GM18505 (cell line): ENCODE results near the gene PYGO1.
A peak's percentile ranks its signal among the peaks of the same experiment; 100 is the strongest.
"Not testable (repeated sequence)": the region's sequence is repeated elsewhere in the genome, so short reads cannot be mapped to it uniquely, and the experiment has no call there.

Experiments used
- ATAC-seq: cut with Tn5 transposase; IDR thresholded peaks from one replicate; pipeline ENCODE4 v1.9.1; 2021; ENCODE audit not compliant: unreplicated experiment
- POLR2A ChIP-seq: IDR thresholded peaks from 4 replicates; pipeline ENCODE4 v1.6.1; 2011; ENCODE audit warnings: borderline replicate concordance; ENCODE audit not compliant: insufficient read depth, insufficient read length; ENCODE audit errors: extremely low read depth

Gene PYGO1

DNA sequence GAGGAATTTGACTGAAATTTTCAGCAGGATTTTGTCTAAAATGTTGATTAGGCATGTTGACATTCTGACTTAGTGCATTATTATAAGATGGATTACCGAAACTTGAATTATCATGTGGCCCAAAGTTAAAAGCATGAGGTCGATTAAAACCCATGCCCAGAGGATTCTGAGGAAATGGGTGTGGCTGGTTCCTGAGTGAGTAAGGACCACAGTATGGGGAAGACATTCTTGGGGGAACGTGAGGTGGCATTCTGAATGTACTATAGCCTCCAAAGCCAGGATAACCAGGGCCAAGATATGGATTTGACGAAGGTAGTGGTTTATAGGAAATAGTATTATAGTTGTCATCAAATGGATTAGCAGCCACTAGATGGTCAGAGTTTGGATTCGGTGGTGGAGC is 41.4 kb downstream of the PYGO1 start:
- no peak for ATAC-seq
- no peak for TF ChIP-seq POLR2A

DNA sequence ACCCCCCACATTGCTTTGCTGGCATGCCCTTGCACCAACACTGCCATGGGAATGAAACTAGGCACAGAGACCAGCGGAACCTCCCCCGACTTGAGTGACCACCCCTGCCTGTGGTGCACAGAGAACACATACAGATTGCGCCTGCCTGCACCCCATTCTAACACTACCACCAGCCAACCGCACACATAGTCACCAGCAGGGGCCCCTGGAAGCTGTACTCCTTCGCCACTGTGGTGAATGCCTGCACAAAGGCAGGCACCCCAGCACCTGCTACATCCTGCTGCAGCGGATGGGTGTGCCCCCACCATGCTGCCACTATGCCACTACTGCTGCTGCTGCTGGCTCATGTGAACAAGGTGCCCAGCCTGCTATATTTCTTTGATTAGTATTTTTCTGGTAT is 52.7 kb downstream of the PYGO1 start:
- no peak for ATAC-seq
- no peak for TF ChIP-seq POLR2A

DNA sequence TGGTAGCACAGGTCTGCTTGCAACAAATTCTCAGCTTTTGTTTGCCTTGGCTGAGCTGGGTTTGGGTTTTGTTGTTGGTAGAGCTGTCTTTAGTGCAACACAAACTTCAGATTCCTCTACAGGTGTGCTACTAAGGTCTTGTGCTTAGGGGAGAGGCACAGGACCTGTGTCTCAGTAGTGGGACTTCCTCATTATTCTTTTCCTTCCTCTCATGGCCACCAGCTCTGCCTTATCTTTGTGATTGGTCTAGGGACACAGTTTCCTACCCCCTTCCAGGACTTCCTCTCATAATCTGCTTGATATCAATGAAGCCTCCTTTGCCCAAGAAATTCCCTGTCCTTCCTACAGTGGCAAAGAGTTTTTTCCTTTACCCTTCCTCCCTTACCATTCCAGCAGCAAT is 55.2 kb downstream of the PYGO1 start:
- no peak for ATAC-seq

DNA sequence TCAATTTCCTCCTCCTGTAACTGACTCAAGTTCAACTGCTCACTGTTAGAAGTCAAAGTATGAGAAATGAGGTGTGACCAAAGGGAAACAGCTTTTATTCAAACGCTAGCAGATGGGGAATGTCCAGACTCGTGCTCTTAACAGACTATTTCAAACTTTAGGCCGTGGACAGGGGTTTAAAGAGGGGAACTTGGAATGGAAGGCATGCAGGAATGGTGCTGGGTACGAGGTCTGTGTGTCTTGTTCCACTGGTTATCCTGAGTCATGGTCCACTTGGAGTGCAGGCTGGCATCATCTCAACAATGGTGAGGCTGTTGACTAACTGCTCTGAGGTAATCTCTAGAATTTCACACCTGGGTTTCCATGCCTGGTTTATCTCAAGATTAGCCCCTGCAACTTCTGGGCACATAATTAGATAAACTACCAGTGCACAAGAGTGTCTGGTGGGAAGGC is 57.3 kb downstream of the PYGO1 start:
- TF ChIP-seq POLR2A = no peak

More for the DNA sequence above, 55.2 kb downstream of the PYGO1 start:
- no peak for TF ChIP-seq POLR2A

DNA sequence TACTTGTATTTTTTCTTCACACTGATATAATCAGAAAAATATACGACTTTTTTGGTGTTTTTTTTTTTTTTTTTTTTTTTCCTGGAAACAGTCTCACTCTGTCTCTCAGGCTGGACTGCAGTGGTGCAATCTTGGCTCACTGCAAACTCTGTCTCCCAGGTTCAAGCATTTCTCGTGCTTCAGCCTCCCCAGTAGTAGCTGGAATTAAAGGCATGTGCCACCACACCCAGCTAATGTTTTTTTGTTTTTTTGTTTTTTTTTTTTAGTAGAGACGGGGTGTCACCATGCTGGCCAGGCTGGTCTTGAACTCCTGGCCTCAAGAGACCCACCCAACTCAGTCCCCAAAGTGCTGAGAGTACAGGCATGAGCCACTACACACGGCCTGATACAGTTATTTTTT is 59.3 kb downstream of the PYGO1 start:
- no peak for ATAC-seq
- TF ChIP-seq POLR2A = no peak

More for the DNA sequence above, 57.3 kb downstream of the PYGO1 start:
- ATAC-seq = no peak

DNA sequence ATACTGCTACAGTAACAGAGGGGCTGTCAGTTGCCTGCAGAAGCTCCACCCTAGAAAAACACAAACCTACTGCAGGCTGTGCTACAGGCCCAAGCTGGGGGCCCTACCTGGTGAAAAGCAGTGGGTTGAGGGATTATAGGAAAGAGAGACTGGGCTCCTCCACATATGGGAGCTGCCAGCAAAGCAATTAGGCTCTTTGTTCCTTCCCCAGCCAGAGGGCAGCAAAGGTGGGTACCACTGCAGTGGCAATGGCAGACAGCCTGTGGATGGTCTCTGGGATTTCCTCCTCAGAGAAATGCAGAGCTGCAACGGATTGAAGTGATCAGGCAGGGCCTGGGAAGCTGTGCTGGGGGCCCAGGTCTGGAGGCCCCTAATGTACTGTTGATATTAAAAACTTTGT is 61.0 kb downstream of the PYGO1 start:
- ATAC-seq = no peak
- no peak for TF ChIP-seq POLR2A

DNA sequence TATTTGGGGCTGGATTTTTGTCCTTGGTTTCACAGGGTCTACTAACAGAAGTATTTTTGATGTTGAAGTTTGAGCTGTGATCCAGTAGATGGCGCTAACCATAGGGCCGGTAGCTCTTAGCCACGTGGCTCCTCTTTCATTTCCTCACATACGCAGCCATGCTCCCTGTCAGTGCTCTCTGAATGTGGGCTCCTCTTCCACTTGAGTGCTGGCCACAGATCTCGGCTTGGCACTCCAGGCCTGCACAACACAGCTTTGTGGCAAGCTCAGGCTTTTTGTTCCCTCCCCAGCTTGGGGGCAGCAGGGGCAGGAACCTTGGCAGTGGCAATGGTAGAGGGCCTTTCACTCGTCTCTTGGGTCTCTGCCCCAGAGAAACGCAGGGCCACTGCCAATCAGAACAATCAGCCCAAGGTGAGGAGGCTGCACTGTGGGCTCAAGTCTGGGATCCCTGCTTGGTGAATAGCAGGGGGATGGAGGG is 61.5 kb downstream of the PYGO1 start:
- no peak for TF ChIP-seq POLR2A
- peak; percentile 73 for ATAC-seq

DNA sequence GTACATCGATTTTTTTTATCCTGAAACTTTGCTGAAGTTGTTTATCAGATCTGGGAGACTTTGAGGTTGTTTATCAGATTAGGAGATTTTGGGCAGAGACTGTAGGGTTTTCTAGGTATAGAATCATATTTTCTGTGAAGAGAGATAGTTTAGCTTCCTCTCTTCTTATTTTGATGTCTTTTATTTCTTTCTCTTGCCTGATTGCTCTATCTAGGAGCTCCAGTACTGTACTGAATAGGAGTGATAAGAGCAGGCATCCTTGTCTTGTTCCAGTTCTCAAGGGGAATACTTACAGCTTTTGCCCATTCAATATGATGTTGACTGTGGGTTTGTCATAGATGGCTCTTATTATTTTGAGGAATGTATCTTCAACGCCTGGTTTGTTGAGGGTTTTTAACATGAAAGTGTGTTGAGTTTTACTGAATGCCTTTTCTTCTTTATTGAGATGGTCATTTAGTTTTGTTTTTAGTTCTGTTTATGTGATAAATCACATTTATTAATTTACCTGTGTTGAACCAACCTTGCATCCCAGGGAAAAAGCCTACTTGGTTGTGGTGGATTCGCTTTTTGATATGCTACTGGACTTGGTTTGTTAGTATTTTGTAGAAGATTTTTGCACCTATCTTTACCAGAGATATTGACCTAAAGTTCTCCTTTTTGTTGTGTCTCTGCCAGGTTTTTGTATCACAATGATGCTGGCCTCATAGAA is 65.2 kb downstream of the PYGO1 start:
- no peak for TF ChIP-seq POLR2A
- no peak for ATAC-seq

DNA sequence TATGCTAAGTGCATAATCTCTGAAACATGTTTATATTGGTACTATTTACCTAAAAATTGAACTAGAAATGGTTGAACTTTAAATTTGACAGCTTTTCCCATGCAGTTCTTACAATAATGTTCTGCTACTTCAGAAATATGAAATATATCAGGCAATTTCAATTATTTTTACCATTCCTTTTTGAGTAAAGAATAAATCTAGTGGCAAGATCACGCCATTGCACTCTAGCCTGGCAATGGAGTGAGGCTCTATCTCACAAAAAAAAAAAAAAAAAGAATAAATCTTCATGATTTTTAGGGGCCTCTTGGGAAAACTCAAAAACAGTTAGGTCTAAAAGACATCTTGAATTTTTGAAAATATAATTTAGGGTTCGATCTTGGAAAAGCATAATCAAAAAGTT is 69.5 kb downstream of the PYGO1 start:
- no peak for ATAC-seq
- TF ChIP-seq POLR2A = no peak

DNA sequence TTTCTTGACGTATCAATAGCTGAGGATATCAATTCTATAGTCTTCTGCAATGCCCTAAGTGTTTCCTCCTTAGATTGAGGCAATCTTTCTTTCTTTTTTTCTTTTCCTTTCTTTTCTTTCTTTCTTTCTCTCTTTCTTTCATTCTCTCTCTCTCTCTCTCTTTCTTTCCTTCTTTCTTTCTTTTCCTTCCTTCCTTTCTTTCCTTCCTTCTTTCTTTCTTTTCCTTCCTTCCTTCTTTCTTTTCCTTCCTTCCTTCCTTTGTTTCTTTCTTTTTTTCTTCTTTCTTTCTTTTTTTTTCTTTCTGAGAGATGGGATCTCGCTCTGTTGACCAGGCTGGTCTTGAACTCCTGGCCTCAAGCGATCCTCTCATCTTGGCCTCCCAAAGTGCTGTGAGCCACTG is 70.1 kb downstream of the PYGO1 start:
- ATAC-seq = no peak
- TF ChIP-seq POLR2A = no peak

DNA sequence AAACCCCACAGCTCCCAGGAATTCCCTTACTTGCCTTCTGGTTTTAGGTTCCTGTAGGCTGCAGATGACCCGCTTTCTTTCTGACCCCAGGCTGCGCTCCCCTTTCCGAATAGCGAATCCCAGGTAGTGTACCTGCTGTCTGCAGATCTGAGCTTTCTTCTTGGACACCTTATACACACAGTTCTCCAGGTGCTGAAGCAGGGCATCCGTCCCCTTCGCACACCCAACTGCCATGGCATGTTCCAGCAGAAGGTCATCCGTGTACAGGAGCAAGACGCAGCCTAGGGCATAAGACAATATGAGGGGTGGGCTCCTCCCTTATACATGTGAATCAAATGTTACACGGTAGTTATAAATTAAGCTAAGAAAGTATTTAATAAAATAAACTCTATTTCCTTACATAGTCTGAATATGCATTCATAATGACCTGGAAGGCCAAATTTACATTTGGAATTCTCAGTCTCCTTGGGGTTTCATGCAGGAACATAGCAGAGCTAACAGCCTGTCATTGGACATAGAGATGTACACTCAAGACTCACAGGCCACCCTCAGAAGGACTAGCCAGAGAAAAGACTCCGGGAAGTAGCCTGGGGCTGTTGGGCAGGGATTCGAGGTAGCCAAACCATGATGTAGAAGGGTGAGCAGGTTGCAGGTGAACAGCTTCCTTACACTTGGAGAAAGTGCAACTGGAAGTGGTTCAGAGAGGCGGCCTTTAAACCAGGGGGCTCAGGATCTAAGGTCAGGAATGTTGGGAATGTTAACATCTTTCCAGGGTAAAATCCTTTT is 72.0 kb downstream of the PYGO1 start:
- ATAC-seq = no peak
- no peak for TF ChIP-seq POLR2A

DNA sequence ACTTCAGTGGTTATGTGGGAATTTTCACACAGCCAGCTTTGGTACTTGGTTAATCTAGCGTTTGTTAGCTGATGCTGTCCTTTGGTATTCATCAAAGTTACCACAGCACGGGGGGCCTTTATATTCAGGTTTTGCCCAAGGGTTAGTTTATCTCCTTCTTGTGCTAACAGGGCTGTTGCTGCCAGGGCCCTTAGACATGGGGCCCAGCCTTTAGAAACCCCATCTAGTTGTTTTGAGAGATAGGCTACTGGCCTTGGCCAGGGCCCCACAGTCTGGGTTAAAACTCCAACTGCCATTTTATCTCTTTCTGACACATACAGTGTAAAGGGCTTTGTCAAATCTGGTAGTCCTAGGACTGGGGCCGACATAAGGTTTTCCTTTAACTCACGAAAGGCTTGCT is 72.7 kb downstream of the PYGO1 start:
- no peak for ATAC-seq
- no peak for TF ChIP-seq POLR2A

DNA sequence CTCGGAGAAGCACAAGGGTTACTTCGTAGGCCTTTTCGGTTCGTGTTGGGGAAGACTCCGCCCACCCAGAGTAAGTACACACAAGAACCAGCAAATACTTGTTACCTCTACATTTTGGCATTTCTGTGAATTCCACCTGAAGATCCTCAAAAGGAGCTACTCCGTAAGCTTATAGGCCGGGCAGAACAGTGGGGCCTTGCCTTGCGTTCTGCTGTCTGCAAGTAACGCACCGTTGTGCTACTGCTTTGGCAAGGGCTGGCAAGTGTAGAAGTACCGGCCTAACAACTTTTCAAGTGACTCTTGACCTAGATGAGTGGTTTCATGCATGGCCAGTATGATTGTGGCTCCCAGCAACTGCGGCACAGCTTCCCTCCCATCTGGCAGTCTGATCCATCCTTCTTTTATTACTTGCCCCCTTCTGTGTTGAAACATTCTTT is 73.7 kb downstream of the PYGO1 start:
- no peak for ATAC-seq
- no peak for TF ChIP-seq POLR2A

DNA sequence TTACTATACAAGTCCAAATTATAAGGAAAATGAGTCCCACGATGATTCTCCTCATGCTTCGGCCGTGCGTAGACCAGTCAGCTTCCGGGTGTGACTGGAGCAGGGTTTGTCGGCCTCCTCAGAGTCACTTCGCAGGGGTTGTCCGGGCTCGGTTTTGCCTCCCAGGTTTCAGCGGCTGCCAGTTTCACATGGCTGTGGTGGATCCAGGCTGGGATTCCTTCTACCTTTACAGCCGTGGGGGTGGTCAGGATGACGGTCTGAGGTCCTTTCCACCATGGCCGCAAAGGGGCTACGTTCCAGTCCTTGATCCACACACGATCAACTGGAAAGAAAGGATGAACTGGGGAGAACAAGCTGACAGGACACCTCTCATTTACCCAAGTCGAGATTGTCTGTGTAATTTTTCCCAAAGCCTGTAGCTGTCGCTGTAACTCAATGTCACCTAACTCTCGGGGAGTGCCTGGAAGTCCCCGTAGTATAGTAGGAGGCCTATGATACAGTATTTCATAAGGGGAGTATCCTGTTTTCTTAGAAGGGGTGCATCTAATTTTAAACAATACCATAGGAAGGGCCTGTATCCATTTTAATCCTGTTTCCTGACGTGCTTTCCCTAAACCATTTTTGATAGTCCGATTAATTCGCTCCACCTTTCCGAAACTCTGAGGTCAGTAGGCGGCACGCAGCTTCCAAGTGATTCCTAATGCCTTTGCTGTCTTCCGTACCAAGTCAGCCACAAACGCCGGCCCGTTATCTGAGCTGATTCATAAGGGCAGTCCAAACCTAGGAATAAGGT is 74.3 kb downstream of the PYGO1 start:
- ATAC-seq = not testable (repeated sequence)
